HEK293T (cell line): ENCODE measurements around the gene FTL.

Experiments
- CTCF ChIA-PET: fragments of 350-600 bp; formaldehyde crosslinking; extraction: SDS; loops from one replicate; lab custom pipeline; 2021; ENCODE audit warnings: antibody characterized with exemption, inconsistent platforms; lab: Yijun Ruan, JAX
- POLR2A ChIA-PET: fragments of 350-600 bp; formaldehyde crosslinking; extraction: SDS; loops from one replicate; lab custom pipeline; 2020; ENCODE audit warnings: antibody characterized with exemption, inconsistent platforms; lab: Yijun Ruan, JAX
- DNase-seq: peaks from one replicate; pipeline ENCODE4 v3.0.0; 2012; ENCODE audit warnings: mixed read lengths; ENCODE audit errors: extremely low spot score
- ARNT ChIP-seq: fragments of 450-650 bp; IDR thresholded peaks from 2 replicates; pipeline ENCODE4 v1.6.1; 2017; ENCODE audit warnings: mild to moderate bottlenecking
- BHLHE40 ChIP-seq: fragments of 450-650 bp; IDR thresholded peaks from 2 replicates; pipeline ENCODE4 v1.6.1; 2016; ENCODE audit warnings: mild to moderate bottlenecking, moderate library complexity, borderline replicate concordance
- CTBP1 ChIP-seq: fragments of 450-650 bp; IDR thresholded peaks from 2 replicates; pipeline ENCODE4 v1.6.1; 2016; ENCODE audit warnings: borderline replicate concordance
- ELF4 ChIP-seq: fragments of 450-650 bp; IDR thresholded peaks from 2 replicates; pipeline ENCODE4 v1.6.1; 2017; ENCODE audit warnings: antibody characterized with exemption
- FOXA1 ChIP-seq: fragments of 450-650 bp; IDR thresholded peaks from 2 replicates; pipeline ENCODE4 v1.6.1; 2016; ENCODE audit warnings: mild to moderate bottlenecking
- FOXK2 ChIP-seq: fragments of 450-650 bp; IDR thresholded peaks from 2 replicates; pipeline ENCODE4 v1.6.1; 2016; ENCODE audit warnings: mild to moderate bottlenecking
- FOXM1 ChIP-seq: fragments of 450-650 bp; IDR thresholded peaks from 2 replicates; pipeline ENCODE4 v1.6.1; 2017; ENCODE audit warnings: mild to moderate bottlenecking, borderline replicate concordance
- HDGF ChIP-seq: fragments of 450-650 bp; IDR thresholded peaks from 2 replicates; pipeline ENCODE4 v1.6.1; 2017; ENCODE audit warnings: antibody characterized with exemption, borderline replicate concordance
- L3MBTL2 ChIP-seq: fragments of 450-650 bp; conservative IDR thresholded peaks from 2 replicates; pipeline ENCODE4 v1.6.1; 2016; ENCODE audit warnings: mild to moderate bottlenecking
- LEF1 ChIP-seq: fragments of 450-650 bp; IDR thresholded peaks from 2 replicates; pipeline ENCODE4 v1.6.1; 2017; ENCODE audit warnings: mild to moderate bottlenecking, borderline replicate concordance
- NFRKB ChIP-seq: fragments of 450-650 bp; IDR thresholded peaks from 2 replicates; pipeline ENCODE4 v1.6.1; 2016; ENCODE audit warnings: mild to moderate bottlenecking, moderate library complexity
- SP1 ChIP-seq: fragments of 450-650 bp; IDR thresholded peaks from 2 replicates; pipeline ENCODE4 v1.6.1; 2017
- SUZ12 ChIP-seq: fragments of 450-650 bp; IDR thresholded peaks from 2 replicates; pipeline ENCODE4 v1.6.1; 2016; ENCODE audit warnings: mild to moderate bottlenecking
- TARDBP ChIP-seq: fragments of 450-650 bp; IDR thresholded peaks from 2 replicates; pipeline ENCODE4 v1.6.1; 2016
- ZNF384 ChIP-seq: fragments of 450-650 bp; IDR thresholded peaks from 2 replicates; pipeline ENCODE4 v1.6.1; 2016
- TF ChIP-seq, protein P1 (sequence below): fragments of 450-650 bp; IDR thresholded peaks from 2 replicates; pipeline ENCODE4 v1.6.1; 2016

Gene FTL

DNA sequence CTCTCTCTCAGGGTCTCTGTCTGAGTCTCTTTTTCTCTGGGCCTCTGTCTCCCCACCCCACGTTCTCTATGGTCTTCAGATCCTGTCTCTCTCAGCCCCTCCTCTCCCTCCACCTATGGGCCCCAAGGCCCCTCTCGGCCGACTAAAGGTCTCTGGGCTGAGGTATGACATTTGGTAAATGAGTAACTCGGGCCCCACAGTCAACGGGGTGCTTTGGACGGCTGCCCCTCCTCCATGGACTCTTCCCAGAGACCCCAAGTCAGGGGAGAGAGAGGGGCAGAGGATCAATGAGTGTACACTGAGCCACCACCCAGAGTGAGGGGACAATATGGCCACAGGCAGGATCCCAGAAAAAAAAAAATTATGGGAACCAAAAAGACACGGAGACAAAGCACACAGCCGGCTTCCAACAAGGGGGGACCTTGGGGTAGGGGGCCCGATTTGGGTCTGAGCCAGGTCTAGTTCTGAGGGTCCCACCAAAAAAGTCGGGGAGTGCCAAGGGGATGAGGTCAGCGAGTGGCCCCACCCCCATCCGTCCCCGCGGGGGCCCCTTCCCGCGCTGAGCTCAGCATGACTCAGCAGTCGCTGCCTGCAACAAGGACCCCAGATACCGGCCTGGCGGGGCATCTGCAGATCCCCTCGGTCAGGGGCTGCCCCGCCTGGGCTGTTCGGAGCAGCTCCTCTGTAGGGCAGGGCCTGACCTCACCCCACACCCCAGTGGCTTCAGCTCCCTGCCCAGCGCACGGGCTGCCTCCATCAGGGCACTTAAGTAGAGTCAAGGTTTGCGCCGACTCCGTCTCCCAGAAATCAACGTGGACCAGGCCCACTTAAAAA, 1.5 kb upstream of the FTL start:
- TF ChIP-seq ZNF384 (no peak), SUZ12 (no peak), L3MBTL2 (no peak), CTBP1 (no peak), ARNT (no peak), FOXK2 (no peak), SP1 (no peak), FOXM1 (no peak), HDGF (no peak), TARDBP (no peak), BHLHE40 (no peak), FOXA1 (no peak), ELF4 (no peak)
- POLR2A ChIA-PET = interaction anchor here (0.7 to 1.6 kb wide), 9 partner anchors 9 to 168 kb away, joined by 3 to 18 read pairs (median 4); partner anchors contain the start of genes BAX, GYS1, PPP1R15A and RUVBL2
- CTCF ChIA-PET = interaction anchor here (0.6 to 1.6 kb wide), 3 partner anchors 30 to 299 kb away, joined by 3 to 4 read pairs (median 4); partner anchors contain the start of gene RUVBL2
- DNase-seq = no peak

DNA sequence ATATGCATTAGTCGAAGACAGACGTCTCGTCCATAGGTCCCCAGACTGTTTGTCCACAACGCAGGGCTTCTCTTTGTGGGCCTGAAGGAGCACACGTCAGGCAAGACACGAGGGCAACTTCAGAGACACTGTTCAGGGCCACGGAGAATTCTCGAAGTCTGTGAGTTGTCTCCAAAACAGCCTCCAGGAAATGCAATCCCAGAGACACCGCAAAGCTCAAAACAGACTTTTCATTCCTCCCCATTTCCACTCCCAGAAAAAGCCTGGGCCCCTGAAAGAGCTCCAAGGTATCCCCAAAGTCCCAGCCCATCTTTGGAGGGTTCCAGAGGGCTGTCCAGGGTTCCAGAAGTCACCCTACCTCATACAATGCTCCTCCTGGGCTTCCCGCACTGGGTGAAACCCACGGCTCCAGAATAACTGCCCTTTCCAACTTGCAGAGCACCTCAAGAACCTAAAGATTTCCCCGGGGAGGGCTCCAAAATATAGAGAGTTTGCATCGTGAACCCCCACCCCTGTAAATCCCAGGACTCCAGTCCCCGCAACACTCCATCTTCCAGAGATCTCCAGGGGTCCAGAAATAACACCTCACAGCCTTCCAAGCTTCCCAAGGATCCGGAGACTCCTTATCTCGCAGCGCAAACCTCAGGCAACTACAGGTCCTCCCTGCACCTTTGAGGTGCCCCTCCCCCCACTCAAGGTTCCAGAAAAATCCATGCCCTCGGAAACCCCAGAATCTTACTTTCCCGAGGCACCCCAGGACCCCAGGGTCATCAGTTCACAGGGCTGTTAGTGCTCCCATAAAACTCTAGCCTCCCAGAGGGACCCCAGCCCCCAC, 687 bp upstream of the FTL start:
- DNase-seq = no peak
- no peak for TF ChIP-seq ZNF384
- TF ChIP-seq FOXA1 = no peak
- TF ChIP-seq, protein P1, sequence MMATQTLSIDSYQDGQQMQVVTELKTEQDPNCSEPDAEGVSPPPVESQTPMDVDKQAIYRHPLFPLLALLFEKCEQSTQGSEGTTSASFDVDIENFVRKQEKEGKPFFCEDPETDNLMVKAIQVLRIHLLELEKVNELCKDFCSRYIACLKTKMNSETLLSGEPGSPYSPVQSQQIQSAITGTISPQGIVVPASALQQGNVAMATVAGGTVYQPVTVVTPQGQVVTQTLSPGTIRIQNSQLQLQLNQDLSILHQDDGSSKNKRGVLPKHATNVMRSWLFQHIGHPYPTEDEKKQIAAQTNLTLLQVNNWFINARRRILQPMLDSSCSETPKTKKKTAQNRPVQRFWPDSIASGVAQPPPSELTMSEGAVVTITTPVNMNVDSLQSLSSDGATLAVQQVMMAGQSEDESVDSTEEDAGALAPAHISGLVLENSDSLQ = no peak
- no peak for TF ChIP-seq LEF1
- no peak for TF ChIP-seq ELF4
- TF ChIP-seq L3MBTL2 = peak; percentile 53
- no peak for TF ChIP-seq TARDBP
- POLR2A ChIA-PET = interaction anchor here (0.7 to 2.1 kb wide), 13 partner anchors 10 to 169 kb away, joined by 3 to 18 read pairs (median 5); partner anchors contain the start of genes BAX, GYS1, NUCB1 and PPP1R15A
- CTCF ChIA-PET = interaction anchor here (1.0 to 1.6 kb wide), 3 partner anchors 29 to 36 kb away, joined by 3 to 5 read pairs (median 4); partner anchors contain the start of genes GYS1 and RUVBL2

DNA sequence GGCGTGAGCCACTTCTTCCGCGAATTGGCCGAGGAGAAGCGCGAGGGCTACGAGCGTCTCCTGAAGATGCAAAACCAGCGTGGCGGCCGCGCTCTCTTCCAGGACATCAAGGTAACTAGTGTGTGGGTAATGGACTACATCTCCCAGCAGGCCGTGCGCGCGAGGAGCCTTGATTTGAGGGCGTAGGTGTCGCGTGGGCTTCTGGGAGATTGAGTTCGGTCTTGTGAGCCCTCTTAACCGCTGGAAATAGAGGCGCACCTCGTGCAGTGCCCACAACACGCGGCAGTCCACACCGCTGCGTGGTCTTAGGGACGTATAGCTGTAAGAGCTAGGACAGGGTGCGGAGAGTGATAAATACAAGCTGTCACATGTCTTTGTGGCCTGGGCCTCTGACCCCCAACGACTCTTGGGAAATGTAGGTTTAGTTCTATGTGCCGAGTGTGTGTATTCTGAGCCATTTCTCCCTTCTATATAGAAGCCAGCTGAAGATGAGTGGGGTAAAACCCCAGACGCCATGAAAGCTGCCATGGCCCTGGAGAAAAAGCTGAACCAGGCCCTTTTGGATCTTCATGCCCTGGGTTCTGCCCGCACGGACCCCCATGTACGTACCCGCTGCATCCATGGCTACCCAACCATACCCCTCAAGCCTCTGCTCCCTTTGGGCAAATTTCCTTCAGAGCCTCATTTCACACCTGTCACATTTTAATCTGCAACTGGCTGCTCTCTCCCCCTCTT, 864 bp downstream of the FTL start:
- POLR2A ChIA-PET = interaction anchor here (0.9 to 2.1 kb wide), 10 partner anchors 11 to 156 kb away, joined by 3 to 7 read pairs (median 3); partner anchors contain the start of genes BAX, BCAT2, GYS1 and NUCB1
- peak; percentile 73 for DNase-seq
- peak; percentile 51 for TF ChIP-seq ELF4
- no peak for TF ChIP-seq SP1
- peak; percentile 85 for TF ChIP-seq L3MBTL2
- TF ChIP-seq SUZ12 = peak; percentile 98
- CTCF ChIA-PET = interaction anchor here (0.6 to 1.2 kb wide), 3 partner anchors 27 to 530 kb away, joined by 3 to 5 read pairs (median 3); partner anchors contain the start of genes GYS1 and RUVBL2

DNA sequence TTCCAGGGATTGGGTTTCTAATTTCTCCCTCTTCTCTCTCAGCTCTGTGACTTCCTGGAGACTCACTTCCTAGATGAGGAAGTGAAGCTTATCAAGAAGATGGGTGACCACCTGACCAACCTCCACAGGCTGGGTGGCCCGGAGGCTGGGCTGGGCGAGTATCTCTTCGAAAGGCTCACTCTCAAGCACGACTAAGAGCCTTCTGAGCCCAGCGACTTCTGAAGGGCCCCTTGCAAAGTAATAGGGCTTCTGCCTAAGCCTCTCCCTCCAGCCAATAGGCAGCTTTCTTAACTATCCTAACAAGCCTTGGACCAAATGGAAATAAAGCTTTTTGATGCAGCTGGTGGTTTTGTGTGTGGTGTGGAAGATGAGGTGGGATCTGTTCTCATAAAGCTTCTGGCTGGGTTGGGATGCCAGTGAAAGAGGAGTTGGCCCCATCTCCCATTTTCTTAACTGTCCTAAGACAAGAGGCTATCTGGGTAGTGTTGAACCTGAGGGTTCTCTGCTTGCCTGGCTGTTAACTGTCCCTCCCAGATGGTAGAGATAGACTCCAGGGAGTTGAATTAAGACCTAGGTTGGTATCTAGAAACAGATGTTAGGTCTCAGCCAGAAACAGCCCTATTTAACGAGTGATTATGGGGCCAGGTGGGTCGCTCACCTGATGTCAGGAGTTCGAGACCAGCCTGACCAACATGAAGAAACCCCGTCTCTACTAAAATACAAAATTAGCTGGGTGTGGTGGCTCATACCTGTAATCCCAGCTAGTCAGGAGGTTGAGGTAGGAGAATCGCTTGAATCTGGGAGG, 1.6 kb downstream of the FTL start:
- no peak for DNase-seq
- ChIA-PET POLR2A (interaction anchor here (0.7 to 1.8 kb wide), 8 partner anchors 10 to 95 kb away, joined by 3 to 7 read pairs (median 4); partner anchors contain the start of genes BAX, GYS1, NUCB1 and PPP1R15A), CTCF (interaction anchor here (0.6 to 0.8 kb wide), 2 partner anchors 177 to 531 kb away, joined by 3 read pairs; no protein-coding TSS in a partner anchor)
- TF ChIP-seq ZNF384 (no peak), ARNT (no peak), SUZ12 (no peak), HDGF (no peak), SP1 (no peak), CTBP1 (no peak), ELF4 (no peak), LEF1 (no peak), TARDBP (no peak), FOXM1 (no peak), NFRKB (no peak), L3MBTL2 (no peak), FOXA1 (no peak)
- TF ChIP-seq, protein P1 = no peak
